GM10266 (cell line): ENCODE measurements around the gene FBN3.

Experiments used
- DNase-seq: peaks from one replicate; pipeline ENCODE4 v3.0.0; 2012; ENCODE audit errors: extremely low spot score
- CTCF ChIP-seq: IDR thresholded peaks from 2 replicates; pipeline ENCODE4 v1.5.1; 2012; ENCODE audit warnings: mild to moderate bottlenecking, low read depth; ENCODE audit not compliant: control insufficient read depth, insufficient read depth; ENCODE audit errors: missing control alignments

FBN3 gene

DNA sequence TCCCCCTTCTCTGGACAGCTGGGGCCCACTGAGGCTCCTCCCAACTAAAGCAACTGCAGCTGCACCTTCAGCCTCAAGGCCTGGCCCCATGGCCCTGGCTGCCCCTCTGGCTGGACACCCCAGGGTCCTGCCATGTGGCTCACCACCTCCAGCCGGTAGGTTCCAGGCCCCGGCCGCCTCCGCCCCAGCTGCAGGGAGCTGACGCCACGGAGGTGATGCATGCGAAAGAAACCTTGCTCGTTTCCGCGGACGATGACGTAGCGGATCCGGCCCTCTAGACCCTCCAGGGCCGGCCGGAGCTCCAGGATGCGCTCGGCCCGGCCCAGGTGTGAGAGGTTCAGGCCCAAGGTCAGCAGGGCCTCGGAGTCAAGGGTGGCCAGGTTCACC, 83.5 kb downstream of the FBN3 start:
- DNase-seq = no peak
- no peak for TF ChIP-seq CTCF

DNA sequence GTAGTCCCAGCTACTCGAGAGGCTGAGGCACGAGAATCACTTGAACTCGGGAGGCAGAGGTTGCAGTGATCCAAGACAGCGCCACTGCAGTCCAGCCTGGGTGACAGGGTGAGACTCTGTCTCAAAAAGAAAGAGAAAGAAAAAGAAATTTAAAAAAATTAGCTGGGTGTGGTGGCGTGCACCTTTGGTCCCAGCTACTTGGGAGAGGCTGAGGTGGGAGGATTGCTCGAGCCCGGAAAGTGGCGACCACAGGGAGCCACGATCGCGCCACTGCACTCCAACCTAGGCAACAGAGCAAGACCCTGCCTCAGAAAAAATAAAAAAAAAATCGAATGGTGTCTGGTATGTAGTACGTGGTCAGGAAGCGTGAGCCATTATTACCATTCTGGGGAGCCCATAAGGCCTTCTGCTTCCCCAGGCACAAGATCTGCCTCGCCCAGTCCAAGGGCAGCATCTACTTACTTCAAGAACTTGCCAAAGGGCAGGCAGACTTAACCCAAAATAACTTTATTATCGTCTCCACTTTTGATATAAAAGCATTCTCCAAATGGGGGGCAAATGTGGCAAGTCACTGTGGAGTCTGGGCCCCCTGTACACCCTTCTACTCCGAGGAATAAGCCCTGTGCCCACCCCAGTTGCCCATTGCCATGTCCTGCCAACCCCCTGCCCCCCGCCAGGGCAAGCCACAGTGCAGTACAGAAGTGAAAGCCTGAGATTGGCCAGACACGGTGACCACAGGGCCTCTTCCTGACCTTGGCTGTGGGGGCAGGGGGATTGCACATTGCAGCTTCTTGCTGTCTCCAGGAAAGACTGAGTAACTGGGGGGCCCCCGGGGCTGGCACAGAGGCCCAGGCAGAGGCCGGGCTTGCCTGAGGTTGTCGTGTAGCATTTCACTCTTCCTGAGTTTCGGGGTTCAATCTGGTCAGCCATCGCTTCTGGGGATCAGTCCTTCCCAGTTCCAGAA, 84.2 kb downstream of the FBN3 start:
- no peak for TF ChIP-seq CTCF
- no peak for DNase-seq

GRCh38 chr19:8057545-8058270, 91.7 kb downstream of the FBN3 start:
- TF ChIP-seq CTCF = no peak
- no peak for DNase-seq

GRCh38 chr19:8056533-8056932, 92.9 kb downstream of the FBN3 start:
- no peak for TF ChIP-seq CTCF
- no peak for DNase-seq

DNA sequence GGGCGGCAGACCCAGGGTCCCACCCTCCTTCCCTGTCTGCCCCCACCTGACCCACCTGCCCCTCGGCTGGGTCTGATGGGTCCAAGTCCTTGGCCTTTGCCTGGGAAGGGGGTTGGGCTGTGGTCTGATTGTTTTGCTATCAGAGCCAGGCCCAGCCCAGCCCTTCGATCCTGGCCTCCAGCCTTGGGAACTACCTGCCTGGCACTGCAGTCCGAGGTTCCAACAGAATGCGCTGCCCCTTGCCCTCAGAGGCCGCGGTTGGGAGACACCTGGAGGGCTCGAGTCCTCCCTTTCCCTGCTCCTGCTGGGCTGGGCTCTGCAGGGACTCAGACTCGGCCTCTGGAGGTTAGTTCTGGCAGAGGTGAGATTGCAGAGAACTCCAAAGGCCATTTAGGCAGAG, 95.2 kb downstream of the FBN3 start:
- no peak for DNase-seq
- no peak for TF ChIP-seq CTCF

DNA sequence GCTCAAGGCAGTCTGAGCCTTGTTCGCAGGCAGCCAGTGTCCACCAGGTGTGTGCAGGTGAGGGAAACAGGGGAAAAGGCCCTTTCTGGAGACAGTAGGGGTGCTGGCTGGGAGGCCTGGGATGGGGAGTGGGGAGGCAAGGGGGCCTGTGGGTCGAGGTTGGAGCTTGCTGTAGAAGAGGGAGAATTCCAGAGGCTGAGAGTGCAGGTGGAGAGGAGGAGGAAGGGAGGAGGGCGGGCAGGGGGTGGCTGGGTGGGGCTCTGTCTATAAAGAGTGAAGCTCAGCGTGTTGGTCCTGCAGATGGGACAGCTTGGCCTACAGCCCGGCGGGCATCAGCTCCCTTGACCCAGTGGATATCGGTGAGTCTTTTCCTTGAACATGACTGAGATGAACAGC, 96.9 kb downstream of the FBN3 start, which contains the start of gene CCL25:
CCL25 (plus strand) TSS at position 297 of the 396 bp plus-strand sequence. CDS start 290 bp downstream, outside the sequence.
- TF ChIP-seq CTCF = no peak
- DNase-seq = no peak
